ENCODE measurements around the gene CEPT1. TPM values are rescaled to one million over a fixed set of nuclear protein-coding genes. Genes with fewer than 3 reads are reported as not detected.

Gene CEPT1
- total and polyA plus RNA-seq, 9 of the 15 experiments (the other 6 are each of a cell fraction or from before 2014, with no cell fraction given), result 24.4 to 72.6 (median 42.4) TPM

DNA sequence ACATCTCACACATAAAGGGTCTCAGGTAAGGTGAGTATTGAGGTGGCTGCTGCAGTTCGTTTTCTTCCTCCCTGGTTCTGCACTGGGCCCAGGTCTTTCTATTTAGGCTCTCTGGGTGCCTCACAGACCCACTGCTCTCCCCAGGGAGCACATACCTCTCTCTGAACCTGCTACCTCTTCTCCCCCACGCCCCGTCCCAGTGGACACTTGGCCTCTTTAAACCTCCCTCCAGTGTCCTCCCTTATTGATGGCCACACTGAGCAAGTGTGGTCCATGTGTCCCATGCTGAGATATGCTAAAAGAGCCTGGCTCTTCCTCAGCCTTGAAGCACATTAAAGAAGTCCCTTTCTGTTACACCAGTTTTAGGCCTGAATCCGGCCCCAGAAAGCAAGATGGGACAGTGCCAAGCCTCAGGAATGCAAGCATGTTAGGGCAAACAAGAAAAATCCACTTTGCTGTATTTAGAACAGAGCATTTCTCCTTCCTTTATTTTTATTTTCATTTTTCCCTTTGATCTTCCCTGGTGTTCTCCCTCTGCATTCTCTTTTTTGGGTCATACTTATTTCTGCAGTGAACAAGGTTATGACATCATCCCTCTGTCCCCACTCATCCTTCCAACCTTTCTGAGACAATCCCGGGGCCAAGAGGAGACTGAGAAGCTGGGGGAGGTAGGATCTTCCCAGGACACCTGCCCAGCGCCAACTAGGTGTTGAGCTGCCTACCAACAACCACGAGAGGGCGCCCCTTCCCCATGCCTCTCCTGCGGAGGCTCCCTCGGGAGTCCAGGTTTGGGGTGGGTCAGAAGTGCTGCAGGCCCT lies 82.5 kb downstream of the CEPT1 start (continued):
- TF ChIP-seq, protein P1, sequence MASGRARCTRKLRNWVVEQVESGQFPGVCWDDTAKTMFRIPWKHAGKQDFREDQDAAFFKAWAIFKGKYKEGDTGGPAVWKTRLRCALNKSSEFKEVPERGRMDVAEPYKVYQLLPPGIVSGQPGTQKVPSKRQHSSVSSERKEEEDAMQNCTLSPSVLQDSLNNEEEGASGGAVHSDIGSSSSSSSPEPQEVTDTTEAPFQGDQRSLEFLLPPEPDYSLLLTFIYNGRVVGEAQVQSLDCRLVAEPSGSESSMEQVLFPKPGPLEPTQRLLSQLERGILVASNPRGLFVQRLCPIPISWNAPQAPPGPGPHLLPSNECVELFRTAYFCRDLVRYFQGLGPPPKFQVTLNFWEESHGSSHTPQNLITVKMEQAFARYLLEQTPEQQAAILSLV (tag; IDR thresholded peaks at IDR 0.05), result no peak
- no peak for TF ChIP-seq ZFP30 (CRISPR knock-in tag; IDR thresholded peaks at IDR 0.05; ENCODE audit: borderline replicate concordance)
- TF ChIP-seq EHMT2 (IDR thresholded peaks at IDR 0.05), result no peak
- no peak for TF ChIP-seq RHOXF2B (CRISPR knock-in tag; conservative IDR thresholded peaks at IDR 0.05)
- no peak for TF ChIP-seq IRF2 (CRISPR knock-in tag; IDR thresholded peaks at IDR 0.05)
- peak in 1 of 2 experiments; percentile 60; a peak in 1 of 4 replicates for TF ChIP-seq RCOR1 (IDR thresholded peaks at IDR 0.05; ENCODE audit: borderline replicate concordance in 1 of 2, low read depth in 2 of 2, low read length in 2 of 2)

DNA sequence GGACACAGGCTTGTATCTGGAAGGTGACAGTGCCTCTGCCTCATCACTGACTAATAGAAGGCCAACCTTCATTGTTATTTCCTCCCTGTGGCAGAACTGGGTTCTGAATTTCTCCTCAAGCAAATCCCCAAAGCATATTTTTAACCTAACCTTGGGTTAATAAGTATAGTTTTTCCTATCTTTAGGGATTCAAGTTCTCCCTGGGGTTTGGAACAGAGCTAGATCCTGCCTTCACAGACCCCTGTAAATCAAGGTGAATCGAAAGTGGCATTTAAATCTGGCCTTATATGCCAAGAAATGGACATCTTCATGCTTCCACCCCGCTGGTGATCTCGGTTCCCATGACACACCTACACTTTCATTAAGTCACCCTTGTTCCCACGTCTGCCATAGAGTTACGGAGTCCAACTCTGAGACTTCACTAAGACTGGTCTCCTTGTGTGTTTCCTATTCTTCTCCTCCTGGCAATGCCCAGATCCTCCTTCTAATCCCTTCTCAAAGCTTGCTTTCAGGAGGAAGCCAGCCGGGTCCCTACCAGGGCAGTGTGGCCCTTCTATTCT lies 83.2 kb downstream of the CEPT1 start:
- no peak overlapping the region for H3K27ac ChIP-seq (ENCODE audit: extremely low read depth, low read depth, low read length)
- CTCF ChIA-PET (ENCODE audit: low intra/inter-chr PET ratio), result interaction anchor here (0.7 to 3.0 kb wide), 7 partner anchors 109 to 547 kb away, joined by 3 to 21 read pairs (median 3); no protein-coding TSS in a partner anchor
- H3K9me1 ChIP-seq (ENCODE audit: control insufficient read depth, insufficient read depth, low read length), result no peaks in the 10 kb centered on the region
- BruUV-seq (replicated peaks), result no TSS peak
- intact Hi-C loops (cut with micrococcal nuclease) (loop anchor here (1.0 to 5.0 kb wide), 5 partner anchors 111 to 214 kb away; no protein-coding TSS in a partner anchor), in situ Hi-C loops (cut with MboI) (loop anchor here (5.0 to 10.0 kb wide), 2 partner anchors 172 to 544 kb away; no protein-coding TSS in a partner anchor)
- no peak overlapping the region for H3K9ac ChIP-seq (ENCODE audit: insufficient read depth in 1 of 2, low read depth in 2 of 2, low read length in 2 of 2)
- no peak overlapping the region for H3K4me2 ChIP-seq (ENCODE audit: insufficient read depth, low read length)
- no peak overlapping the region for H3K4me3 ChIP-seq
- TF ChIP-seq ZNF76 (CRISPR knock-in tag; IDR thresholded peaks at IDR 0.05; ENCODE audit: borderline replicate concordance), result no peak
- TF ChIP-seq ZNF785 (CRISPR knock-in tag; IDR thresholded peaks at IDR 0.05), result no peak
- TF ChIP-seq, protein P2, sequence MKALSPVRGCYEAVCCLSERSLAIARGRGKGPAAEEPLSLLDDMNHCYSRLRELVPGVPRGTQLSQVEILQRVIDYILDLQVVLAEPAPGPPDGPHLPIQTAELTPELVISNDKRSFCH (CRISPR knock-in tag; IDR thresholded peaks at IDR 0.05), result no peak
- TF ChIP-seq, protein P2 (tag; IDR thresholded peaks at IDR 0.05), result 0 out of 2 replicates have a peak, but pooled peaks have one; percentile 3
- TF ChIP-seq ZNF778 (CRISPR knock-in tag; IDR thresholded peaks at IDR 0.05), result 0 out of 2 replicates have a peak, but pooled peaks have one; percentile 36
- TF ChIP-seq ESRRA (IDR thresholded peaks at IDR 0.05; ENCODE audit: borderline replicate concordance, low read depth), result 0 out of 2 replicates have a peak, but pooled peaks have one; percentile 5
- TF ChIP-seq, protein P3, sequence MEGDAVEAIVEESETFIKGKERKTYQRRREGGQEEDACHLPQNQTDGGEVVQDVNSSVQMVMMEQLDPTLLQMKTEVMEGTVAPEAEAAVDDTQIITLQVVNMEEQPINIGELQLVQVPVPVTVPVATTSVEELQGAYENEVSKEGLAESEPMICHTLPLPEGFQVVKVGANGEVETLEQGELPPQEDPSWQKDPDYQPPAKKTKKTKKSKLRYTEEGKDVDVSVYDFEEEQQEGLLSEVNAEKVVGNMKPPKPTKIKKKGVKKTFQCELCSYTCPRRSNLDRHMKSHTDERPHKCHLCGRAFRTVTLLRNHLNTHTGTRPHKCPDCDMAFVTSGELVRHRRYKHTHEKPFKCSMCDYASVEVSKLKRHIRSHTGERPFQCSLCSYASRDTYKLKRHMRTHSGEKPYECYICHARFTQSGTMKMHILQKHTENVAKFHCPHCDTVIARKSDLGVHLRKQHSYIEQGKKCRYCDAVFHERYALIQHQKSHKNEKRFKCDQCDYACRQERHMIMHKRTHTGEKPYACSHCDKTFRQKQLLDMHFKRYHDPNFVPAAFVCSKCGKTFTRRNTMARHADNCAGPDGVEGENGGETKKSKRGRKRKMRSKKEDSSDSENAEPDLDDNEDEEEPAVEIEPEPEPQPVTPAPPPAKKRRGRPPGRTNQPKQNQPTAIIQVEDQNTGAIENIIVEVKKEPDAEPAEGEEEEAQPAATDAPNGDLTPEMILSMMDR (IDR thresholded peaks at IDR 0.05 in 2 of 3, conservative IDR thresholded peaks at IDR 0.05 in 1 of 3; ENCODE audit: insufficient read depth in 2 of 3, low read depth in 1 of 3, low read length in 3 of 3), result peak in 1 of 3 experiments; percentile 25; a peak in 1 of 6 replicates
- WGBS (ENCODE audit: insufficient coverage, low coverage, missing lambda C conversion rate), result 5% methylated on average over 6 of the region's 6 CpGs
- H3K4me1 ChIP-seq (replicated peaks in 1 of 2; ENCODE audit: control insufficient read depth in 2 of 2, insufficient read depth in 2 of 2, low read length in 2 of 2), result no peaks in the 10 kb centered on the region; a peak in 2 of 5 replicates
- no peak for FAIRE-seq
- POLR2A ChIA-PET, result interaction anchor here (0.6 to 0.9 kb wide), 6 partner anchors 9 to 613 kb away, joined by 3 to 5 read pairs (median 4); no protein-coding TSS in a partner anchor
- no peak overlapping the region for H2AFZ ChIP-seq (ENCODE audit: low read depth, low read length)
- no peaks in the 10 kb centered on the region for H3K9me3 ChIP-seq (replicated peaks; ENCODE audit: control insufficient read depth, insufficient read depth, low read depth, low read length)
- H3K27me3 ChIP-seq (ENCODE audit: control insufficient read depth in 2 of 2, insufficient read depth in 2 of 2, low read length in 2 of 2), result peaks cover 8 to 18% of the 10 kb centered on the region in 2 experiments; a peak in 4 of 5 replicates
- no peaks in the 10 kb centered on the region for H3K36me3 ChIP-seq (ENCODE audit: control insufficient read depth, insufficient read depth, low read length)
- peaks cover 2% of the 10 kb centered on the region; the same call in 1 of the 2 replicates for H4K20me1 ChIP-seq (replicated peaks; ENCODE audit: control insufficient read depth, insufficient read depth, low read length)
- H3K79me2 ChIP-seq (ENCODE audit: control insufficient read depth, insufficient read depth, low read length), result no peaks in the 10 kb centered on the region
- no peak for DNase-seq (ENCODE audit: extremely low read depth in 1 of 4, low spot score in 3 of 4)
- peak; percentile 14; the same call in 2 of the 3 replicates for ATAC-seq

Data from K562 (cell line).